NCI-H82 treated with DMSO at 0.1 percent for 48 hours (cell line): ENCODE measurements around the gene SDHAF4.
"Not testable (repeated sequence)": the region's sequence is repeated elsewhere in the genome, so short reads cannot be mapped to it uniquely, and the experiment has no call there.

ENCODE experiments used
- DNase-seq: peaks from one replicate; lab custom pipeline; 2025; ENCODE audit not compliant: unreplicated experiment; lab: John Stamatoyannopoulos, UW

Gene SDHAF4

DNA sequence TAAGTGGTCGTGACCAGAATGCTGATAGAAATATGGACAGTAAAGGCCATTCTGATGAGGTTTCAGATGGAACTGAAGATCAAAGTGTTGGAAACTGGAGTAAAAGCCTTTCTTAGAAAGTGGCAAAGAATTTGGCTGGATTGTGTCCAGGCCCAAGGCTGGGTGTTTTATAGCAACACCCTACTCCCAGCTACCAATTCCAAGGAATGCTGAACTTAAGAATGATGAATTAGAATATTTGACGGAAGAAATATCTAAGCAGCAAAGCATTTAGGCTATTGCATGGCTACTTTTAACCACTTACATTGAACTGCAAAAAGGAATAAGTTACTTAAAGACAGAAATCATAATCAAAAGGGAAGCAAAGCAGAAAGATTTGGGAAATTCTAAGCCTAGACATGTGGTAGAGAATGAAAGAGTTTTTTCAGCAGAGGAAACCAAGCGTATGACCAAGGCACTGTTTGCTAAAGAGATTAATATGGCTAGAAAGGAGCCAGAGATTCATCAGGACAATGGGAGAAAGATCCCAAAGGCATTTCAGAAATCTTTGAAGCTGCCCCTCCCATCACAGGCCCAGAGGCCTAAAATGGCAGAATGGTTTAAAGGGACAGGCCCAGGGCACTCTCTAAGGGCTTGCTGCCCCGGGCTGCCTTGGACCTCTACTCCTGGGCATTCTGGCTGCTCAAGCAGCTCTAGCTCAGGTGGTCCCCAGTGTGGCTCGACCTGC is 25.8 kb downstream of the SDHAF4 start:
- DNase-seq: no peak

- no peak for DNase-seq
Observed at GRCh38 chr6:70593118-70593486, 26.4 kb downstream of the SDHAF4 start.

- no peak for DNase-seq
Observed at GRCh38 chr6:70599187-70599586, 32.5 kb downstream of the SDHAF4 start.

- DNase-seq: no peak
Observed at GRCh38 chr6:70601014-70601413, 34.3 kb downstream of the SDHAF4 start.

- DNase-seq: no peak
Observed at GRCh38 chr6:70604254-70604653, 37.5 kb downstream of the SDHAF4 start.

- DNase-seq: not testable (repeated sequence)
Observed at GRCh38 chr6:70607371-70607770, 40.6 kb downstream of the SDHAF4 start.

- not testable (repeated sequence) for DNase-seq
Observed at GRCh38 chr6:70609181-70609580, 42.5 kb downstream of the SDHAF4 start.

- no peak for DNase-seq
Observed at GRCh38 chr6:70616728-70617260, 50.1 kb downstream of the SDHAF4 start.

GRCh38 chr6:70620746-70621145 is 54.0 kb downstream of the SDHAF4 start:
- no peak for DNase-seq

DNA sequence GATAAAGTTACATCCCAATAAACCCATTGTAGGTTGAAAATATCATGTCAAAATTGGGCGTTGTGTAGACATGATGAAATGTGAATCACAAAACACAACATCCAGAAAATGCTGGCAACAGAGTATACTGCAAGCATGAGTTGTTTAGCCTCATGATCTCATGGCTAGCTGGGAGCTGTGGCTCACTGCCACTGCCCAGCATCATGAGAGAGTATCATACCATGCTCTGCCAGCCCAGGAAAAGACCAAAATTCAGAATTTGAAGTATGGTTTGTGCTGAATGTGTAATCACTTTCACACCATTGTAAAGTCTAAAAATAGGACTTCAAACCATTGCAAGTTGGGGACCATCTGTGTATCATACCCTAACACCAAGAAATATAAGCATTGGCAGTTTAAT is 55.7 kb downstream of the SDHAF4 start:
- no peak for DNase-seq

DNA sequence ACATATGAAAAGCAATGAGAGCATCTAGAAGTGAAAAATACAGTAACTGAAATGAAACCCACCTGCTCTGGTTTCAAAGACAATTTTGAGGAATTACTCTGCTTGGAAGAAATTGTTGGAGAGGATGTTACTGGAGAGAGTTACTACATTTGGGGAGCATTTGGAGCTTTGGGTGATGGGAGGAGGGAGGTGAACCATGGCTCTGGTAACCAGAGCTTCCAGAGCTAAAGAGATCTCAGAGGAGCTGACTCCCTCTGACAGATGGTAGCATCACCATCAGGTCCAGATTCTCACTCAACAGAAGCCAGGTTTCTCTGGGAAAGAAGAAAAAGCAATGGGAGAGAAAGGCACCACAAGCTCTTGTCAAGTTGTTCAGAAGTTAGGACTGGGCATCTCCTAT is 58.7 kb downstream of the SDHAF4 start:
- DNase-seq: no peak

GRCh38 chr6:70627500-70628254 is 60.9 kb downstream of the SDHAF4 start:
- DNase-seq: no peak

- no peak for DNase-seq
Observed at GRCh38 chr6:70629929-70630328, 63.2 kb downstream of the SDHAF4 start.

DNA sequence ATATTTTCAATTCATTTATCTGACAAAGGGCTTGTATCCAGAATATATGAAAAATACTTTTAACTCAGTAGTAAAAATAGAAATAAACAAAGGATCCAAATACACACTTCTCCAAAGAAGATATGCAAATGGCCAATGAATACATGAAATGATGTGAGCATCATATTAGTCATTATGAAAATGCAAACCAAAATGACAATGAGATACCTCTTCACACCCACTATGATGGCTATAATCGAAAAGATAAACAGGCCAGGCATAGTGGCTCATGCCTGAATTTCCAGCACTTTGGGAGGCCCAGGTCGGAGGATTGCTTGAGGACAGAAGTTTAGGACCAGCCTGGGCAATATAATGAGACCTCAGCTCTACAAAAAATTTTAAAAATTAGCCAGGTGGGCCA is 67.1 kb downstream of the SDHAF4 start:
- DNase-seq: no peak

DNA sequence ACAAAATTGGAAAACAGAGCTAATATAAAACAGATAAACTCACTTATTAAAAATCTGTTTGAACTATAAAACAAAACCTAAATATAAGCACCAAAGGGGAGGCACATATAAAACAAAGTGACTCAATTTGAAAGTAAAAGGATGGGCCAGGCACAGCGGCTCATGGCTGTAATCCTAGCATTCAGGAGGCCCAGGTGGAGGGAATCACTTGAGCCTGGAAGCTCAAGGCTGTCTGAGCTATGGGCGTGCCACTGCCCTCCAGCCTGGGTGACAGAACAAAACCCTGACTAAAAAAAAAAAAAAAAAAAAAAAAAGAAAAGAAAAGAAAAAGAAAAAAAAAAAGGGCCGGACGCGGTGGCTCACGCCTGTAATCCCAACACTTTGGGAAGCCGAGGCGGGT is 69.9 kb downstream of the SDHAF4 start:
- no peak for DNase-seq

DNA sequence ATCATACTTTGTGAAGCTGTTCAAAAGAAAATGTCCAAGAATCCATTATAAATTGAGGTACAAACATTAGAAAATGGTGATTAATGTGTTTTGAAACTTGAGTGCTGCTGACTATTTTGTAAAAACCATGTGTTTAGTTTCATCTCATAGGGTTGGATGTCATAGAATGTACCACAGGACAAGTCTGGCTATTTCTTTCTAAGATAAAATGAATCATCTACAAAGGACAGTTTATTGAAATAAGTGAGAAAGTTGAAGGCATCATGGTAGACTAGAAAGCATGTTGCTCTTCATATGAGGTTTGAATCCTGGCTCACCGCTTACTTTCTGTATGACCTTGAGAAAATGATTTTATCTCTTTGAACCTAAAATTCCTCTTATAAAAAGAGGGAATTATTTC is 71.7 kb downstream of the SDHAF4 start:
- DNase-seq: no peak
